ENCODE measurements around the gene SIX1.

- TF ChIP-seq CTCF (conservative IDR thresholded peaks at IDR 0.05; ENCODE audit: low read depth, low read length) (no peak), BHLHE40 (IDR thresholded peaks at IDR 0.05; ENCODE audit: low read depth, low read length) (no peak), RAD21 (IDR thresholded peaks at IDR 0.05; ENCODE audit: low read length) (no peak), POLR2A (IDR thresholded peaks at IDR 0.05; ENCODE audit: low read depth, low read length) (no peak), RFX5 (IDR thresholded peaks at IDR 0.05; ENCODE audit: low read depth, low read length) (no peak), MAZ (IDR thresholded peaks at IDR 0.05; ENCODE audit: borderline replicate concordance, low read depth, low read length) (no peak)
Measured at GRCh38 chr14:60655119-60655897, 6.0 kb upstream of the SIX1 start.
